HG03378 (cell line): ENCODE results near the gene SCN3B.

Experiments used
- ATAC-seq: cut with Tn5 transposase; IDR thresholded peaks from one replicate; pipeline ENCODE4 v1.9.1; 2021; ENCODE audit warnings: mild to moderate bottlenecking, moderate library complexity; ENCODE audit not compliant: unreplicated experiment

Gene SCN3B

GRCh38 chr11:123654566-123655081 is at the start of gene SCN3B:
SCN3B (minus strand) TSS chr11:123654624; CDS start chr11:123653801, 823 bp downstream.
- no peak for ATAC-seq

GRCh38 chr11:123702696-123703095 is 48.3 kb upstream of the SCN3B start:
- ATAC-seq, result no peak

GRCh38 chr11:123702139-123702538 is 47.7 kb upstream of the SCN3B start:
- no peak for ATAC-seq

GRCh38 chr11:123700772-123701171 is 46.3 kb upstream of the SCN3B start:
- no peak for ATAC-seq

GRCh38 chr11:123698546-123699127 is 44.2 kb upstream of the SCN3B start:
- no peak for ATAC-seq

- no peak for ATAC-seq
These were observed 41.8 kb upstream of the SCN3B start for GRCh38 chr11:123696183-123696582.

- no peak for ATAC-seq
These were observed 40.8 kb upstream of the SCN3B start for GRCh38 chr11:123695231-123695630.

GRCh38 chr11:123694551-123694950 is 40.1 kb upstream of the SCN3B start:
- ATAC-seq, result no peak

GRCh38 chr11:123692961-123693360 is 38.5 kb upstream of the SCN3B start:
- no peak for ATAC-seq

- no peak for ATAC-seq
These were observed 36.1 kb upstream of the SCN3B start for GRCh38 chr11:123690485-123690884.

GRCh38 chr11:123684601-123685000 is 30.2 kb upstream of the SCN3B start:
- no peak for ATAC-seq

- ATAC-seq, result no peak
These were observed 29.2 kb upstream of the SCN3B start for GRCh38 chr11:123683428-123684170.

GRCh38 chr11:123682696-123683410 is 28.4 kb upstream of the SCN3B start:
- no peak for ATAC-seq

- no peak for ATAC-seq
These were observed 26.6 kb upstream of the SCN3B start for GRCh38 chr11:123681030-123681429.

GRCh38 chr11:123678246-123678645 is 23.8 kb upstream of the SCN3B start:
- no peak for ATAC-seq

GRCh38 chr11:123677510-123677909 is 23.1 kb upstream of the SCN3B start:
- ATAC-seq, result no peak

GRCh38 chr11:123674297-123674696 is 19.9 kb upstream of the SCN3B start:
- no peak for ATAC-seq

GRCh38 chr11:123672568-123672967 is 18.1 kb upstream of the SCN3B start:
- ATAC-seq, result no peak

- no peak for ATAC-seq
These were observed 17.1 kb upstream of the SCN3B start for GRCh38 chr11:123671534-123671933.

- ATAC-seq, result no peak
These were observed 15.7 kb upstream of the SCN3B start for GRCh38 chr11:123670081-123670480.

- ATAC-seq, result no peak
These were observed 10.9 kb upstream of the SCN3B start for GRCh38 chr11:123665306-123665705.

GRCh38 chr11:123659965-123660364 is 5.5 kb upstream of the SCN3B start:
- peak; percentile 98 for ATAC-seq
